NB4 (cell line): Measurements from ENCODE around the gene HIVEP2.

Source experiments
- DNase-seq: peaks from one replicate; pipeline ENCODE4 v3.0.0; 2010; ENCODE audit warnings: low read depth
- H3K4me3 ChIP-seq: one replicate; pipeline ENCODE4 v1.5.1; 2011; ENCODE audit warnings: mild to moderate bottlenecking, low read depth, low read length, moderate library complexity
- MYC ChIP-seq: IDR thresholded peaks from 2 replicates; pipeline ENCODE4 v1.6.1; 2011; ENCODE audit warnings: low read depth, low read length
- POLR2A ChIP-seq: IDR thresholded peaks from 2 replicates; pipeline ENCODE4 v1.6.1; 2011; ENCODE audit warnings: mild to moderate bottlenecking; ENCODE audit not compliant: insufficient read length; ENCODE audit errors: extremely low read depth
- TF ChIP-seq, protein P1 (sequence below): IDR thresholded peaks from one replicate; pipeline ENCODE4 v1.5.1; 2012; ENCODE audit warnings: low read depth, low read length
- TF ChIP-seq, protein P2 (sequence below): IDR thresholded peaks from 2 replicates; pipeline ENCODE4 v1.6.1; 2011; ENCODE audit warnings: low read depth, low read length

Gene HIVEP2

DNA sequence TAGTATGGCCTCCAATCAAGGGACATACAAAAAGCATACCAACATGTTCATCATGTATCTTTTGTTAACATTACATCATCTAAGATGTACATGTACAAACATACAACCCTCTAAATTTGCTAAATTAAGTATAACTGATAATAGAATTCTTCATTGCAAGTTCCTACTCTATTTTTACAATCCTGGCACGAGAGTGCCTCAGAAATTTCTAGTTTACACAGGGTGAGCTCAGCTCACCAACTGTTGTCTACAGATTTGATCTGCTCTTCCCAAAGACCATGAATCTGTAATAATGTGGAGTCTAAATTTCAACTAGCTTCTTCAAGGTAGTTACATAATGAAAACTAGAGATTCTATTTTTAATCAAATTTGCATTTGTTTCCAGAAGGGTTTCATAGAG, 179.7 kb downstream of the HIVEP2 start:
- H3K4me3 ChIP-seq, result no peak overlapping the region
- no peak for DNase-seq
- TF ChIP-seq, protein P1, sequence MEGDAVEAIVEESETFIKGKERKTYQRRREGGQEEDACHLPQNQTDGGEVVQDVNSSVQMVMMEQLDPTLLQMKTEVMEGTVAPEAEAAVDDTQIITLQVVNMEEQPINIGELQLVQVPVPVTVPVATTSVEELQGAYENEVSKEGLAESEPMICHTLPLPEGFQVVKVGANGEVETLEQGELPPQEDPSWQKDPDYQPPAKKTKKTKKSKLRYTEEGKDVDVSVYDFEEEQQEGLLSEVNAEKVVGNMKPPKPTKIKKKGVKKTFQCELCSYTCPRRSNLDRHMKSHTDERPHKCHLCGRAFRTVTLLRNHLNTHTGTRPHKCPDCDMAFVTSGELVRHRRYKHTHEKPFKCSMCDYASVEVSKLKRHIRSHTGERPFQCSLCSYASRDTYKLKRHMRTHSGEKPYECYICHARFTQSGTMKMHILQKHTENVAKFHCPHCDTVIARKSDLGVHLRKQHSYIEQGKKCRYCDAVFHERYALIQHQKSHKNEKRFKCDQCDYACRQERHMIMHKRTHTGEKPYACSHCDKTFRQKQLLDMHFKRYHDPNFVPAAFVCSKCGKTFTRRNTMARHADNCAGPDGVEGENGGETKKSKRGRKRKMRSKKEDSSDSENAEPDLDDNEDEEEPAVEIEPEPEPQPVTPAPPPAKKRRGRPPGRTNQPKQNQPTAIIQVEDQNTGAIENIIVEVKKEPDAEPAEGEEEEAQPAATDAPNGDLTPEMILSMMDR, result no peak
- TF ChIP-seq POLR2A, result no peak

DNA sequence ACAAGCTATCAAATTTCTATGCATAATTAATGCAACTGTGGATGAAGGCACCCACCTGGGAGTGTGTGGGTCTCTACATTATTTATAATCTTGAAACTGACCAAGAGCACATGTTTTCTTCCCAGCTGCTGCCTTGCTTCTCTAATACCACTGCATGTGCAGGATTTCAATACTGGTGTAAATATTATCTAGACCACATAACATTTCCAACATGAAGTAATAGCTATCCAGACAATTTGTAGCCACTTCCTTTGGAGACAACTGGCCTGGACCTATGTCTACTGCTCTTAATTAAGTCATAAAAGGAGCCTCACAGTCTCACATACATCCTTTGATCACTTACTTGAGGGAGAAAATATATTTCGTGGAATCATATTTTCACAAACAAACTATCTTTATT, 180.7 kb downstream of the HIVEP2 start:
- no peak for TF ChIP-seq MYC
- TF ChIP-seq POLR2A, result no peak
- TF ChIP-seq, protein P2, sequence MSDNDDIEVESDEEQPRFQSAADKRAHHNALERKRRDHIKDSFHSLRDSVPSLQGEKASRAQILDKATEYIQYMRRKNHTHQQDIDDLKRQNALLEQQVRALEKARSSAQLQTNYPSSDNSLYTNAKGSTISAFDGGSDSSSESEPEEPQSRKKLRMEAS, result no peak
- TF ChIP-seq, protein P1, result no peak
- no peak for DNase-seq
- H3K4me3 ChIP-seq, result no peak overlapping the region

DNA sequence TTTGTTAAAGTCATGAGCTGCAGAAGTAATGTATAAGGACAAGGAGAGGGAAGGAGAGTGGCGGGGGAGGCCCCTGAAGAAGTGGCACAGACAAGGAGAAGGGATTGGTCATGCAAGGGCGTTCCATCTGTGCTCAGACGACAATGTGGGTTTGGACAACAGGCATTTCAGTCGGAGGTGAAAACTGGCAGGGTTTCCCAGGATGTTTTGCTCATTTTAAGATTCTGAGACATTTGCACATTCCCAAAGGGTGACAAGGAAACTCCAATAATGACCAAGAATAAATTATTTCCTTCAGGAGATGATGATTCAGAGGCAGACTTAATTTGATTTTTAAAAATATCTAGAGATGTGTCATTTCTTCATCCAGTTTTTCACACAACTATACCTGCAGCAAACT, 181.8 kb downstream of the HIVEP2 start:
- no peak overlapping the region for H3K4me3 ChIP-seq
- TF ChIP-seq, protein P2, result no peak
- TF ChIP-seq MYC, result no peak
- TF ChIP-seq POLR2A, result no peak
- TF ChIP-seq, protein P1, result no peak
- no peak for DNase-seq

DNA sequence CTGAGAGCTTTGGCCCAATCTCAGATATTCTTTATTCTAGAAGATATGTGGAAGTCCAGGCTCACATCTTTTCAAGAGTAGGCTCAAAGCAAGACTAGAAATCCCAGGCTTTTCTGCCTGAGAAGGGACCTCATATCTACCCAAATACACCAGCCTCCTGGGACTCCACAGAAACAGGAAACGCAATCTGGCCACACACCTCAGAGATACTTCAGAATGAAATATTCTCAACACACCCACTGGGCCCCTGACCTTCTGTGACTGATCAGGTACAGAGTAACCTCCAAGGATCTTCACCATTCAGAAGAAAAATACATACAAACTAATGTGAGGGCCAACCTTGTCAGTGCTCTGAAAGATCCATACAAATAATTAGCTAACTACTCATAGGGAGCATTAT, 183.2 kb downstream of the HIVEP2 start:
- H3K4me3 ChIP-seq, result no peak overlapping the region
- TF ChIP-seq, protein P1, result no peak
- TF ChIP-seq POLR2A (no peak), MYC (no peak)
- TF ChIP-seq, protein P2, result no peak
- DNase-seq, result no peak

DNA sequence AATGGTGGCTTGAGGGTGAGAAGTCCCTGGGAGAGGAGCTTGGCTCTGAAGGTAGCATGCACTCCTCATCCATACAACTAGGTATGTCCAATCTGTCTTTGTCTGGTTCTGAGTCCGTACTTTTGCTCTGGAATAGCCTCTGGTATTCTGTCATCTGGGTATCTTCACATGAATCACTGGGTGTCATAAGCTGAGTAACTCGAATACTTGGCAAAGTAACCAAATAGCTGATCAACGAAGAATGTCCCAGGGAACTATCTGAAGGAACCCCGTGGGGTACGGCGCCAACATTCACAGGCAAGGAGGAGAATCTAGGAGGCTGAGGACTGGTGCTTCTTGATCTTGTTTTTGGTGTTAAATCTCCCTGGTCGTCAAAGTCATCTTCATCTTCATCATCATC, 184.8 kb downstream of the HIVEP2 start:
- DNase-seq, result no peak
- TF ChIP-seq, protein P1, result no peak
- H3K4me3 ChIP-seq, result no peak overlapping the region

DNA sequence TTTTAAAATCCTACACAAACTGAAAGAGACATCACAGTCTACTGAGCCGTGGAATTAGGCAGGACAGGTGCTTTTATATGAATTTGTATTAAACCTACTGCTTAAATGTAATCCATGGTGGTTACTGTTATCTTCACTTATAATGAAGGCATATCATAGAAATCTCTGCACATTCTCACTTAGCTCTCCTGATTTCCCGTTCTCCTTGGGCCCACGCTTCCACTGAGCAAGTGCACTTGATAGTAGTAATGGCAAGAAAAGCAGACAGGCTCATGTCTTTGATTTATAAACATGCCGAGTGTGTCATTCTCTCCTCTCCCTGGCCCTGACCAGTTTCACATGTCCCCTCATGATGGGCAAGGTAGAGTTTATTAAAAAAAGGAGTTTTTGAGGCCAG, 186.3 kb downstream of the HIVEP2 start:
- no peak for DNase-seq
- TF ChIP-seq, protein P1, result no peak
- TF ChIP-seq MYC, result no peak
- TF ChIP-seq, protein P2, result no peak
- no peak for TF ChIP-seq POLR2A
- no peak overlapping the region for H3K4me3 ChIP-seq
